ENCODE data around the gene CBFA2T2.

DNA sequence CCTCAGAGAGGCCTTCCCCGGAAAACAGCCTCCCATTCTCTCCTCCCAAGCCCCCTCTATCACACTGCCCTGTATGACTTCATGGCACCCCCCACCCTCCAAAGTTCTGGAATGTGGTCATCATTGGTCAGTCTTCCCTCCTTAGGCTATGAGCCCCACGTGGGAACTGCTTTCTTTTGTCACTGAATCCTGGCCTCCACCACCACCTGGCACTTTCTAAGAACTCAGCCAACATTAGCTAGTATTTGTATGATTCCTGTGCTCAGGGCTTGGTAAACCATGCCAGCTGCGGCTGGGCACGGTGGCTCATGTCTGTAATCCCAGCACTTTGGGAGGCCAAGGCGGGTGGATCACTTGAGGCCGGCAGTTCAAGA is 204.7 kb downstream of the CBFA2T2 start:
- TF ChIP-seq FOS (IDR thresholded peaks at IDR 0.05; ENCODE audit: low read depth, low read length) (no peak), POLR2A (IDR thresholded peaks at IDR 0.05; ENCODE audit: low read depth, low read length) (no peak), MXI1 (IDR thresholded peaks at IDR 0.05; ENCODE audit: borderline replicate concordance, low read depth, low read length) (no peak), RFX5 (IDR thresholded peaks at IDR 0.05; ENCODE audit: low read depth, low read length) (no peak), RAD21 (IDR thresholded peaks at IDR 0.05; ENCODE audit: low read length) (no peak), SMC3 (IDR thresholded peaks at IDR 0.05; ENCODE audit: low read depth, low read length) (no peak)
- TF ChIP-seq, protein P1, sequence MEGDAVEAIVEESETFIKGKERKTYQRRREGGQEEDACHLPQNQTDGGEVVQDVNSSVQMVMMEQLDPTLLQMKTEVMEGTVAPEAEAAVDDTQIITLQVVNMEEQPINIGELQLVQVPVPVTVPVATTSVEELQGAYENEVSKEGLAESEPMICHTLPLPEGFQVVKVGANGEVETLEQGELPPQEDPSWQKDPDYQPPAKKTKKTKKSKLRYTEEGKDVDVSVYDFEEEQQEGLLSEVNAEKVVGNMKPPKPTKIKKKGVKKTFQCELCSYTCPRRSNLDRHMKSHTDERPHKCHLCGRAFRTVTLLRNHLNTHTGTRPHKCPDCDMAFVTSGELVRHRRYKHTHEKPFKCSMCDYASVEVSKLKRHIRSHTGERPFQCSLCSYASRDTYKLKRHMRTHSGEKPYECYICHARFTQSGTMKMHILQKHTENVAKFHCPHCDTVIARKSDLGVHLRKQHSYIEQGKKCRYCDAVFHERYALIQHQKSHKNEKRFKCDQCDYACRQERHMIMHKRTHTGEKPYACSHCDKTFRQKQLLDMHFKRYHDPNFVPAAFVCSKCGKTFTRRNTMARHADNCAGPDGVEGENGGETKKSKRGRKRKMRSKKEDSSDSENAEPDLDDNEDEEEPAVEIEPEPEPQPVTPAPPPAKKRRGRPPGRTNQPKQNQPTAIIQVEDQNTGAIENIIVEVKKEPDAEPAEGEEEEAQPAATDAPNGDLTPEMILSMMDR (conservative IDR thresholded peaks at IDR 0.05; ENCODE audit: low read depth, low read length), result no peak
- TF ChIP-seq, protein P2, sequence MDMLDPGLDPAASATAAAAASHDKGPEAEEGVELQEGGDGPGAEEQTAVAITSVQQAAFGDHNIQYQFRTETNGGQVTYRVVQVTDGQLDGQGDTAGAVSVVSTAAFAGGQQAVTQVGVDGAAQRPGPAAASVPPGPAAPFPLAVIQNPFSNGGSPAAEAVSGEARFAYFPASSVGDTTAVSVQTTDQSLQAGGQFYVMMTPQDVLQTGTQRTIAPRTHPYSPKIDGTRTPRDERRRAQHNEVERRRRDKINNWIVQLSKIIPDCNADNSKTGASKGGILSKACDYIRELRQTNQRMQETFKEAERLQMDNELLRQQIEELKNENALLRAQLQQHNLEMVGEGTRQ (IDR thresholded peaks at IDR 0.05; ENCODE audit: low read depth, low read length), result no peak

Data from IMR-90 (cell line).